ENCODE data around the gene PHLDA3. TPM values are rescaled to one million over a fixed set of nuclear protein-coding genes. Genes with fewer than 3 reads are reported as not detected.

PHLDA3 gene
- total RNA-seq, 5 donors from 2014 or later (not counting 1 experiment from before 2014, with no cell fraction given): 0.83 to 5.8 (median 3.6) TPM

DNA sequence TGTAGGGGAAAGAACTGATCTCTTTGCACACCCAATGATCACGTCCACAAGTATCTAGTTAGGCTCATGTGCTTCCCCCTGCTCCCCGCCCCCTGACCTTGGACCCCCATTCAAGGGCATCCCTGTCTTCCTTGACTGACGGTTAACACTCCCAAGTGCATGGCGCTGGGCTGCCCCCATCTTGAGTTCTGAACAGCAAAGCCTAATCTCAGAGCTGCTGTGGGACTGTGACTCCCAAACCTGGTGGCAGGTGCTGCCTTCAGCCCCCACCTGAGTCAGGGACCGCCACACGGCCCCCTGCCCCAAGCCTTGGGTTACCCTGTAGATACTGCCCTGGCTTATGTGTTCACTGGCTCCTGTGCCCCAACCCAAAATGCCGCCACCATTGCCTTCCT lies 48.4 kb downstream of the PHLDA3 start:
- Histone ChIP-seq H3K27ac (ENCODE audit: low read length) (no peak overlapping the region), H3K4me3 (ENCODE audit: control insufficient read depth in 1 of 2, extremely low read depth in 1 of 2, low read length in 1 of 2) (no peak overlapping the region), H3K4me1 (ENCODE audit: control insufficient read depth in 1 of 2, extremely low read depth in 1 of 2, insufficient read depth in 2 of 2, low read length in 2 of 2) (no peaks in the 10 kb centered on the region), H3K36me3 (ENCODE audit: control insufficient read depth in 2 of 2, extremely low read depth in 1 of 2, insufficient read depth in 1 of 2, low read length in 1 of 2) (no peaks in the 10 kb centered on the region), H3K9me3 (no peaks in the 10 kb centered on the region), H3K27me3 (replicated peaks in 1 of 2; ENCODE audit: control insufficient read depth in 2 of 2, extremely low read depth in 1 of 2, insufficient read depth in 2 of 2, low read length in 1 of 2) (peaks cover 0 to 19% of the 10 kb centered on the region in 2 experiments)
- H3K27ac Mint-ChIP-seq: no peak overlapping the region
- H3K4me1 Mint-ChIP-seq: no peaks in the 10 kb centered on the region
- no peaks in the 10 kb centered on the region for H3K36me3 Mint-ChIP-seq
- ChIA-PET CTCF (no interaction called here), POLR2A (no interaction called here)
- DNase-seq: no peak
- no peak for ATAC-seq (replicated peaks in 1 of 4)
- H3K9me3 Mint-ChIP-seq: no peaks in the 10 kb centered on the region
- WGBS (ENCODE audit: insufficient coverage): 63% methylated on average over 4 of the region's 7 CpGs
- H3K27me3 Mint-ChIP-seq: peaks cover 7 to 12% of the 10 kb centered on the region in 2 donors
- H3K4me3 Mint-ChIP-seq: no peak overlapping the region

GRCh38 chr1:201419746-201420607 lies 49.0 kb downstream of the PHLDA3 start:
- H3K4me1 Mint-ChIP-seq: no peaks in the 10 kb centered on the region
- no peak overlapping the region for H3K4me3 Mint-ChIP-seq
- H3K27ac Mint-ChIP-seq: no peak overlapping the region
- H3K27ac ChIP-seq (ENCODE audit: low read length): no peak overlapping the region
- no peaks in the 10 kb centered on the region for H3K9me3 ChIP-seq
- no peak overlapping the region for H3K4me3 ChIP-seq (ENCODE audit: control insufficient read depth in 1 of 2, extremely low read depth in 1 of 2, low read length in 1 of 2)
- no peaks in the 10 kb centered on the region for H3K36me3 Mint-ChIP-seq
- H3K27me3 ChIP-seq (replicated peaks in 1 of 2; ENCODE audit: control insufficient read depth in 2 of 2, extremely low read depth in 1 of 2, insufficient read depth in 2 of 2, low read length in 1 of 2): peaks cover 0 to 19% of the 10 kb centered on the region in 2 experiments
- H3K4me1 ChIP-seq (ENCODE audit: control insufficient read depth in 1 of 2, extremely low read depth in 1 of 2, insufficient read depth in 2 of 2, low read length in 2 of 2): no peaks in the 10 kb centered on the region
- WGBS (ENCODE audit: insufficient coverage): 64% methylated on average over 6 of the region's 12 CpGs
- ChIA-PET CTCF (no interaction called here), POLR2A (no interaction called here)
- DNase-seq: no peak
- H3K27me3 Mint-ChIP-seq: peaks cover 7 to 13% of the 10 kb centered on the region in 2 donors
- no peak for ATAC-seq (replicated peaks in 1 of 4)
- H3K9me3 Mint-ChIP-seq: no peaks in the 10 kb centered on the region
- H3K36me3 ChIP-seq (ENCODE audit: control insufficient read depth in 2 of 2, extremely low read depth in 1 of 2, insufficient read depth in 1 of 2, low read length in 1 of 2): no peaks in the 10 kb centered on the region

DNA sequence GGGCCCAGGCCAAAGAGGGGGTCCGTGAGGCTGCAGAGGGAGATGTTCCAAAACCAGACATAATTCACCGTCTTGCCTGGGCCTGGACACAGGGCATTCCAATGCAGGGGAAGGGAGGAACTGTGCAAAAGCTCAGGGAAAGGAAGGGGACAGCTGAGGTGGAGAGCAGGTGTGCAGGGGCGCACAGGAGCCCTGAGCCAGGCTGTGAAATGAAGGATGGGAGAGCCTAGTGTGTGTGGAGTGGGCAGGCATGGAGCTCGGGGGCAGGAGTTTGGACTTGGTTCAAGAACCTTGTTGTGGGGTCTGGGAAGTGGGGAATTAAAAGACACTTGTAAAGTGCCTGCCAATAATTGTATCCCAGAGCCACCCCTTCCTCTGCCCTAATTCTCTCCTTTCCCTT lies 49.7 kb downstream of the PHLDA3 start:
- Mint-ChIP-seq H3K4me1 (no peaks in the 10 kb centered on the region), H3K27ac (no peak overlapping the region), H3K36me3 (no peaks in the 10 kb centered on the region), H3K27me3 (peaks cover 7 to 18% of the 10 kb centered on the region in 2 donors), H3K4me3 (no peak overlapping the region), H3K9me3 (no peaks in the 10 kb centered on the region)
- POLR2A ChIA-PET: no interaction called here
- H3K27me3 ChIP-seq (replicated peaks in 1 of 2; ENCODE audit: control insufficient read depth in 2 of 2, extremely low read depth in 1 of 2, insufficient read depth in 2 of 2, low read length in 1 of 2): peaks cover 0 to 19% of the 10 kb centered on the region in 2 experiments
- CTCF ChIA-PET: no interaction called here
- ATAC-seq (replicated peaks in 1 of 4) (no peak), DNase-seq (no peak)
- H3K9me3 ChIP-seq: no peaks in the 10 kb centered on the region
- no peaks in the 10 kb centered on the region for H3K36me3 ChIP-seq (ENCODE audit: control insufficient read depth in 2 of 2, extremely low read depth in 1 of 2, insufficient read depth in 1 of 2, low read length in 1 of 2)
- no peaks in the 10 kb centered on the region for H3K4me1 ChIP-seq (ENCODE audit: control insufficient read depth in 1 of 2, extremely low read depth in 1 of 2, insufficient read depth in 2 of 2, low read length in 2 of 2)
- 76% methylated on average over 2 of the region's 4 CpGs for WGBS (ENCODE audit: insufficient coverage)
- no peak overlapping the region for H3K4me3 ChIP-seq (ENCODE audit: control insufficient read depth in 1 of 2, extremely low read depth in 1 of 2, low read length in 1 of 2)
- H3K27ac ChIP-seq (ENCODE audit: low read length): no peak overlapping the region

GRCh38 chr1:201418461-201418860 lies 50.5 kb downstream of the PHLDA3 start:
- no peak overlapping the region for H3K4me3 ChIP-seq (ENCODE audit: control insufficient read depth in 1 of 2, extremely low read depth in 1 of 2, low read length in 1 of 2)
- H3K9me3 ChIP-seq: no peaks in the 10 kb centered on the region
- DNase-seq (no peak), ATAC-seq (replicated peaks in 1 of 4) (no peak)
- H3K27ac ChIP-seq (ENCODE audit: low read length): no peak overlapping the region
- H3K4me1 ChIP-seq (ENCODE audit: control insufficient read depth in 1 of 2, extremely low read depth in 1 of 2, insufficient read depth in 2 of 2, low read length in 2 of 2): no peaks in the 10 kb centered on the region
- H3K36me3 Mint-ChIP-seq: no peaks in the 10 kb centered on the region
- H3K27me3 ChIP-seq (replicated peaks in 1 of 2; ENCODE audit: control insufficient read depth in 2 of 2, extremely low read depth in 1 of 2, insufficient read depth in 2 of 2, low read length in 1 of 2): peaks cover 0 to 19% of the 10 kb centered on the region in 2 experiments
- no peak overlapping the region for H3K27ac Mint-ChIP-seq
- no CpG with 5 or more reads among the region's 3 CpGs for WGBS (ENCODE audit: insufficient coverage)
- no peaks in the 10 kb centered on the region for H3K9me3 Mint-ChIP-seq
- H3K36me3 ChIP-seq (ENCODE audit: control insufficient read depth in 2 of 2, extremely low read depth in 1 of 2, insufficient read depth in 1 of 2, low read length in 1 of 2): no peaks in the 10 kb centered on the region
- H3K4me3 Mint-ChIP-seq: no peak overlapping the region
- ChIA-PET POLR2A (no interaction called here), CTCF (interaction anchor here (0.6 kb wide), 3 partner anchors 314 to 651 kb away, joined by 4 to 6 read pairs (median 5); no protein-coding TSS in a partner anchor)
- H3K4me1 Mint-ChIP-seq: no peaks in the 10 kb centered on the region
- peaks cover 7 to 18% of the 10 kb centered on the region in 2 donors for H3K27me3 Mint-ChIP-seq

Other genes with a start within 250 kb of the PHLDA3 start
- gene PKP1, start 185.7 kb downstream of the PHLDA3 start, total RNA-seq: under 1 TPM in 3 of 5 donors, not detected in 2; 0.03 to 0.06 (median 0.06) TPM
- gene TNNT2, start 91.5 kb downstream of the PHLDA3 start, total RNA-seq: not detected
- 1 to 10 TPM in 2 of 5 donors, under 1 TPM in 1, not detected in 2; 0.53 to 1.7 (median 1.1) TPM for gene LAD1, start 69.9 kb downstream of the PHLDA3 start, total RNA-seq
- not detected for gene TNNI1, start 47.5 kb downstream of the PHLDA3 start, total RNA-seq
- gene CSRP1, start 37.9 kb upstream of the PHLDA3 start, total RNA-seq: 10 to 100 TPM; 35.0 to 47.2 (median 36.8) TPM
- gene NAV1, start 69.9 kb upstream of the PHLDA3 start, total RNA-seq: 1 to 10 TPM; 2.8 to 6.9 (median 4.7) TPM